Measurements from ENCODE around the gene GABBR2. TPM values are rescaled to one million over a fixed set of nuclear protein-coding genes. Genes with fewer than 3 reads are reported as not detected.

GABBR2 gene
- total and polyA plus RNA-seq, 2 of the 8 experiments (the other 6 are each of a cell fraction or from before 2014, with no cell fraction given) = 0.50 to 1.2 TPM

DNA sequence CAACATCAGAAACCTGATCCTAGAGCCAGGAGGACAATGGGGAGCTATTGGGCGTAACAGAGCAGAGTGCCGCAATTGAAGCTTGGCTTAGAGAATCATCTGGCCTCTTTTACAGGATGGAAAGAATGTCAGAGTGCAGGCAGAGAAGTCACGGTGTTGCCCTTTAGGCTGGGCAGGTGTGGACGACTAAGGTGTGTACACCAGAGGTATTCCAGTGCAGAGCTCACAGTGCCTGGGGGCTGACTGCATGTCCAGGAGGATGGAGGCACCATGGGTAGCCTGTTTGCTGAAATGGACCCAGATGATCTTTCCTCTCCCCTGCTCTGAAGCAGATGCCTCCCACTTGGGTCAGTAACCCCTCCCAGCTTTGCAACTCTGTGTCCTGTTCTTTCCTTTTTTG is 404.4 kb downstream of the GABBR2 start:
- FAIRE-seq (no peak), DNase-seq (ENCODE audit: low read depth in 1 of 2, low spot score in 2 of 2) (no peak)
- H3K27me3 ChIP-seq (replicated peaks in 1 of 4; ENCODE audit: control insufficient read depth in 3 of 4, extremely low read depth in 1 of 4, insufficient read depth in 3 of 4, low read length in 3 of 4) = peaks cover 0 to 2% (median 0%) of the 10 kb centered on the region in 4 experiments; a peak in 1 of 7 replicates
- H2AFZ ChIP-seq (ENCODE audit: low read length) = no peak overlapping the region
- H2BK5ac ChIP-seq (ENCODE audit: low read depth, low read length) = no peak overlapping the region
- H3K36me3 ChIP-seq (ENCODE audit: control insufficient read depth in 2 of 4, insufficient read depth in 4 of 4, low read length in 3 of 4) = no peaks in the 10 kb centered on the region
- H3K18ac ChIP-seq (ENCODE audit: extremely low read depth, low read length) = no peak overlapping the region
- no peak overlapping the region for H3K4me3 ChIP-seq (ENCODE audit: extremely low read depth in 1 of 4, insufficient read depth in 2 of 4, low read depth in 3 of 4, low read length in 4 of 4)
- H3K9me3 ChIP-seq (ENCODE audit: insufficient read depth in 2 of 2, low read depth in 1 of 2, low read length in 1 of 2) = no peaks in the 10 kb centered on the region
- no peaks in the 10 kb centered on the region for H4K20me1 ChIP-seq (replicated peaks in 1 of 2; ENCODE audit: control insufficient read depth in 1 of 2, insufficient read depth in 2 of 2, low read length in 2 of 2)
- no peak overlapping the region for H3K9ac ChIP-seq (replicated peaks in 1 of 4; ENCODE audit: extremely low read depth in 1 of 4, low read depth in 3 of 4, low read length in 3 of 4)
- H3K56ac ChIP-seq (replicated peaks; ENCODE audit: insufficient read length, low read depth, low read length) = no peak overlapping the region
- no peak overlapping the region for H4K91ac ChIP-seq (replicated peaks; ENCODE audit: insufficient read length, low read length)
- H2AK5ac ChIP-seq (ENCODE audit: low read depth, low read length) = no peak overlapping the region; the same call in 1 of the 2 replicates
- POLR2A ChIA-PET (ENCODE audit: partially characterized antibody) = no interaction called here
- H3K23ac ChIP-seq (ENCODE audit: insufficient read length) = no peak overlapping the region
- no peak overlapping the region for H4K8ac ChIP-seq (ENCODE audit: extremely low read depth, insufficient read depth, low read length)
- CTCF ChIA-PET (ENCODE audit: partially characterized antibody) = interaction anchor here (0.8 to 1.9 kb wide), 6 partner anchors 8 to 169 kb away, joined by 3 to 11 read pairs (median 3); no protein-coding TSS in a partner anchor
- no peaks in the 10 kb centered on the region for H3K79me1 ChIP-seq (ENCODE audit: low read depth, low read length)
- H3K79me2 ChIP-seq (ENCODE audit: control insufficient read depth in 1 of 2, insufficient read depth in 2 of 2, low read length in 2 of 2) = no peaks in the 10 kb centered on the region
- H2BK20ac ChIP-seq (ENCODE audit: low read length) = no peak overlapping the region
- H3K14ac ChIP-seq (ENCODE audit: insufficient read length) = no peak overlapping the region
- H3K4me2 ChIP-seq (ENCODE audit: insufficient read depth in 1 of 2, low read depth in 2 of 2, low read length in 2 of 2) = no peak overlapping the region
- H3K23me2 ChIP-seq (ENCODE audit: low read depth, low read length) = no peaks in the 10 kb centered on the region
- no peak overlapping the region for H2BK15ac ChIP-seq (ENCODE audit: low read length)
- no peak overlapping the region for H2BK12ac ChIP-seq (ENCODE audit: low read depth, low read length)
- H3K4me1 ChIP-seq (replicated peaks in 1 of 4; ENCODE audit: control insufficient read depth in 3 of 4, insufficient read depth in 4 of 4, low read length in 3 of 4) = no peaks in the 10 kb centered on the region; a peak in 1 of 7 replicates
- H2BK120ac ChIP-seq (replicated peaks; ENCODE audit: low read depth, low read length) = no peak overlapping the region
- WGBS, 2 experiments (ENCODE audit: extremely low coverage in 1 of 2, insufficient coverage in 1 of 2, insufficient read length in 1 of 2, insufficient replicate concordance in 2 of 2, low coverage in 1 of 2, low lambda C conversion rate in 2 of 2, missing lambda C conversion rate in 1 of 2) = 95% methylated on average over 4 of the region's 4 CpGs; no CpG with 5 or more reads in 1 of the 2 experiments
- no peak overlapping the region for H3K4ac ChIP-seq (replicated peaks; ENCODE audit: insufficient read length, low read depth, low read length)
- no peak overlapping the region for H4K5ac ChIP-seq (ENCODE audit: insufficient read length, low read depth, low read length)
- H3K27ac ChIP-seq (ENCODE audit: low read depth, low read length) = no peak overlapping the region
- no peak for TF ChIP-seq CTBP2 (IDR thresholded peaks at IDR 0.05; ENCODE audit: borderline replicate concordance, insufficient read depth, insufficient read length, low read length)
- no peak for TF ChIP-seq BACH1 (IDR thresholded peaks at IDR 0.05; ENCODE audit: low read length)
- no peak for TF ChIP-seq ZNF274 (IDR thresholded peaks at IDR 0.05; ENCODE audit: borderline replicate concordance, extremely low read depth, low read length)
- no peak for TF ChIP-seq CHD2 (IDR thresholded peaks at IDR 0.05; ENCODE audit: low read length)
- no peak for TF ChIP-seq YY1 (IDR thresholded peaks at IDR 0.05; ENCODE audit: low read depth, low read length)
- TF ChIP-seq KDM1A (IDR thresholded peaks at IDR 0.05; ENCODE audit: borderline replicate concordance, low read length) = no peak
- no peak for TF ChIP-seq HDAC6 (IDR thresholded peaks at IDR 0.05; ENCODE audit: low read depth, low read length)
- no peak for TF ChIP-seq RFX5 (IDR thresholded peaks at IDR 0.05; ENCODE audit: borderline replicate concordance, low read depth, low read length)
- no peak for TF ChIP-seq KDM5A (IDR thresholded peaks at IDR 0.05; ENCODE audit: low read length)

Data from H1 (cell line).